Endometrial microvascular endothelial cells (primary cell): ENCODE measurements around the gene CNPY1. TPM values are rescaled to one million over a fixed set of nuclear protein-coding genes. Genes with fewer than 3 reads are reported as not detected.

Experiments
- in situ Hi-C: cut with HindIII; loops from 2 replicates; pipeline ENCODE4 v1.10.0; 2017; ENCODE audit warnings: low sequenced_read_pairs, low pct_unique_long_range_greater_than_20kb; ENCODE audit errors: inconsistent ontology term
- total RNA-seq: library from RNA; depleted of rRNA; stranded (reverse); fragments of >200 nt; gene quantifications from one replicate; pipeline ENCODE4 v1.2.3, GENCODE V29; 2015; ENCODE audit errors: inconsistent ontology term

The CNPY1 gene
- total RNA-seq, 1 donor from 2014 or later: not detected

DNA sequence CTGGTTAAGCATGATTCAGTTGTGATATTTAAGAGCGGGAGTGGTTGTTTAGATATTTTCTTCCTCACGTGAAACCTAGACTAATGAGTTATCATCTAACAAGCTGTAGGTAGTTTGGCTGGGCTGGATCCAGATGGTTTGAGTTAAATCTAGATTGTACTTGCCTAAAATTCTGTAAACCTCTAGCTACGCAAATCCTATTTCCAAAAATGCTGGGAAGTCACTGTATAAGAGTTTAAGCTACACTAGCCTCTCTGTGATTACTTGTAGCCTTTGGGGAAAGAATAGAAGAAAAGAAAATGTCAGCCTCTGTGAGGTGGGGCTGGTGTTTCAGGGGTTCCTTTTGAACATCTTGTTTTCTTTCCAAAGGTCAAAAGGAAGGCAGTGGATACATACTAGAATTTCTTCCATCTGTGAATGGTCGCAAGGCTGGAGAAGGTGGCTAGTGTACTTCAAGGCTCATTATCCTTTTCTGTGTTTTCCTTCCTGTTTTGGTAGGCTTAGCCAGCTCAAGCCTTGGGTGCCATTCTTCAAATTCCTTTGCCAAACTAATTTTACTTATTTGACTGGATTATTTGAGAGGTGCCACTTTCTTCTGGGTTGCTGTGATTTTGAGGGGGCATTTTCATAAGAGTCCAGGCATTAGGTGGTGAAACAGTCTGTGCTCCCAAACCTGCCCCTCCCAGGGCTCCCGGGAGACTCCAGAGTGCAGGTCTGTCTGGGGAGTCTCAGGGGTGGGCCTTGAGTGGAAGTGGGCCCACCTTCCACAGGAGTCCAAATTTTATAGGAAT is 93.7 kb downstream of the CNPY1 start:
- in situ Hi-C loops: no loop called here

DNA sequence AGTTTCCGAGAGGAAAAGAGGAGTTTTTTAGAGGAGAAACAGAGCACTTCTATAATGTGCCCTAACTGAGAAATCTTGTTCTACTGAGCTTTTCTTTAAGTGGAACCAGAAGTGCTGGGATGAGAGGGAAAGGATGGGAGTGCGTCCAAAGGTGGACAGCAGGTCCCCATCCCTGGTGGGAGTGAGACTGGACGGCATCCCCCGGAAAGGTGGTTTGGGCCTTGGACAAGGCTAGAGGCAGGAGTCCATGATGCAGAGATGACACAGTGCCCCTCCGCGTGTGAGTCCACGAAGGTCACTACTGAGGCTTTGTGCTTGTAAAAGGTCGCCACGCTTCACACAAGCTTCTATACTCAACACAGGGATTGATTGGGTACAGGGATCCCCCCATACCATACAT is 94.5 kb downstream of the CNPY1 start:
- in situ Hi-C loops: no loop called here

Other genes starting within 250 kb of the CNPY1 start
- gene INSIG1, start 248.7 kb downstream of the CNPY1 start, total RNA-seq: 77.6 TPM
- gene EN2, start 88.4 kb downstream of the CNPY1 start, total RNA-seq: not detected
- 12.4 TPM for gene RBM33, start 98.1 kb upstream of the CNPY1 start, total RNA-seq